Dendritic cell treated with granulocyte-macrophage colony-stimulating factor and Interleukin-4, amounts not matched to agents 40 ng/mL and 50 ng/mL, for 4 days (primary cell): ENCODE measurements around the gene PCLO.

Source experiments
- H3K27ac Mint-ChIP-seq: one replicate; pipeline ENCODE4 v1.8.0; 2022; ENCODE audit warnings: mild to moderate bottlenecking, mixed read lengths
- H3K27me3 Mint-ChIP-seq: one replicate; pipeline ENCODE4 v1.8.0; 2022; ENCODE audit warnings: mild to moderate bottlenecking, mixed read lengths
- H3K36me3 Mint-ChIP-seq: one replicate; pipeline ENCODE4 v1.8.0; 2022; ENCODE audit warnings: low read depth, mixed read lengths
- H3K4me1 Mint-ChIP-seq: one replicate; pipeline ENCODE4 v1.8.0; 2022; ENCODE audit warnings: low read depth, mixed read lengths
- H3K4me3 Mint-ChIP-seq: one replicate; pipeline ENCODE4 v1.8.0; 2022; ENCODE audit warnings: mild to moderate bottlenecking, moderate library complexity, mixed read lengths
- H3K9me3 Mint-ChIP-seq: one replicate; pipeline ENCODE4 v1.8.0; 2022; ENCODE audit warnings: mixed read lengths
- intact Hi-C: fragments of 100-400 bp; cut with micrococcal nuclease; formaldehyde crosslinking; loops from one replicate; pipeline ENCODE4 v1.15.0; 2022

PCLO gene

DNA sequence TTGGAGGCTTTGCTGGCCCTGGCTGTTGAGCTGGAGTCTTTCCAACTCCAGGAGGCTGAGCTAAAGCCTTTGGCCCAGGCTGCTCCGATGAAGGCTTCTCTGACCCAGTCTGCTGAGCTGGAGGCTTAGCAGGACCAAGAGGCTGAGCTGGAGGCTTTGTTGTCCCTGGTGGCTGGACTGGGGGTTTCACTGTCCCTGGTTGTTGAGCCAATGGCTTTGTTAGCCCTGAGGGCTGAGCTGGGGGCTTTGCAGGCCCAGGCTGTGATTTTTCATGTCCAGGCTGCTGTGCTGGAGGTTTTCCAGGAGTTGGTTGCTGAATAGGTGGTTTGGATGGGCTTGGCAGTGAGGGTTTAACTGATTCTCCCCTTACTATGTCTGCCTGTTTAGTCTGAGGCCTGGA lies 7.3 kb downstream of the PCLO start:
- H3K27ac Mint-ChIP-seq: no peak overlapping the region
- no peaks in the 10 kb centered on the region for H3K9me3 Mint-ChIP-seq

DNA sequence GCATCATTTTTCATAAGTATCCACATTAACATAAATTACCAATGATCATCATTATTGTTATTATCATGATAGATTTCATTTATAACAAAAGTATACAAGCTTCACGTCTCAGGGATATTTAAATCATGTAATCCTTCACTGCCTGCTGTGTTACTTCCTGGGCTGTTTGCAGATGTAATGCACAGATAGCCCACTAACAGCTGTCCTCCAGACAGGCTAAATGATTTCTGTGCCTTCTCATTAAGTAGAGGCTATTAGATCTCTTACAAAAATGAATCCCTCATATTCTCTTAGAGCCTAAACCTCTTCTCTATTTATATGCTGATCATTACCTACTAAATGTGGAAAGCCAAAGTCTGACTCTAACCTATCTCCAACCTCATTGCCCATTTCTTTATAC lies 9.3 kb downstream of the PCLO start:
- H3K27ac Mint-ChIP-seq: no peak overlapping the region
- no peaks in the 10 kb centered on the region for H3K9me3 Mint-ChIP-seq
- no peak overlapping the region for H3K4me3 Mint-ChIP-seq
- H3K27me3 Mint-ChIP-seq: no peaks in the 10 kb centered on the region
- no peaks in the 10 kb centered on the region for H3K4me1 Mint-ChIP-seq
- H3K36me3 Mint-ChIP-seq: no peaks in the 10 kb centered on the region
- intact Hi-C loops: no loop called here

More for the DNA sequence above, 7.3 kb downstream of the PCLO start:
- Mint-ChIP-seq H3K4me3 (no peak overlapping the region), H3K36me3 (no peaks in the 10 kb centered on the region), H3K27me3 (no peaks in the 10 kb centered on the region), H3K4me1 (no peaks in the 10 kb centered on the region)
- intact Hi-C loops: no loop called here

DNA sequence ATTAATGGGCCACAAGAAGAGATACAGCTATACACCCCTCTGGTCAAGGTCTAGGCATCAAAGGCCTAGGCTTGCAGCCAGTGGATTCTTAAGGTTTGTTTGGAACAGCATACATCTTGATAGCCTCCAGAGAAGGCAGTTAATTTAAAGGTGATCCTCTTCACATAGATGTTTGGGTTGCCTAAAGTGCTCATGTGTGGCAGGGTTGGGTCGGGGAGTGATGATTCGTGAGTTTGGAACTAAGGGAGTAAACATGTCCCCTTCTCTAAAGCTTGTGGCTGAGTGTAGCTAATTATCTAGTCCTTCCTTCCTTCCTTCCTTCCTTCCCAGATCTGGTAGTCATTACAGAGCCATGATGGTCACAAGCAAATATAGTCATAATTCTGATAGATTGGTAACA lies 12.4 kb downstream of the PCLO start:
- intact Hi-C loops: no loop called here
- H3K36me3 Mint-ChIP-seq: no peaks in the 10 kb centered on the region
- H3K4me1 Mint-ChIP-seq: no peaks in the 10 kb centered on the region
- no peak overlapping the region for H3K27ac Mint-ChIP-seq
- H3K27me3 Mint-ChIP-seq: no peaks in the 10 kb centered on the region
- no peaks in the 10 kb centered on the region for H3K9me3 Mint-ChIP-seq
- H3K4me3 Mint-ChIP-seq: no peak overlapping the region

DNA sequence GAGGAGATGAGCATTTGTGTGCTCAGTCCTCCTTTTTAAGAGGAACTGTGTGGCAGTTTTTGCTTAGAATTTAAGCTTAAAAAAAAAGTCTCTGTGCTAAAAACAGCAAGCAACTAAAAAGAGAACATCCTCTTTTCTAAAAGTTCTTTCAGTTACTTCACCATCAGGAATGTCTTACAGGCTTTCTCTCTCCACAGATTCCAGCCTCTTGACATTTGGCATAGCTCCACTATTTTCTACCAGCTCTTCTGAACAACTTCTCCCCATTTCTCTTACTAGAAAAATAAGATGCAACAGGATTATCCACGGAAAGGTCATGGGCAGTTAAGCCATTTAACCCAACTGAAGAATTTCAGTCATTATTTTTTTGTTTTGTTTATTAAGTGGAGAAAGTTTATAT lies 13.2 kb downstream of the PCLO start:
- Mint-ChIP-seq H3K4me3 (no peak overlapping the region), H3K9me3 (no peaks in the 10 kb centered on the region), H3K27me3 (no peaks in the 10 kb centered on the region), H3K27ac (no peak overlapping the region), H3K36me3 (no peaks in the 10 kb centered on the region), H3K4me1 (no peaks in the 10 kb centered on the region)
- intact Hi-C loops: no loop called here

DNA sequence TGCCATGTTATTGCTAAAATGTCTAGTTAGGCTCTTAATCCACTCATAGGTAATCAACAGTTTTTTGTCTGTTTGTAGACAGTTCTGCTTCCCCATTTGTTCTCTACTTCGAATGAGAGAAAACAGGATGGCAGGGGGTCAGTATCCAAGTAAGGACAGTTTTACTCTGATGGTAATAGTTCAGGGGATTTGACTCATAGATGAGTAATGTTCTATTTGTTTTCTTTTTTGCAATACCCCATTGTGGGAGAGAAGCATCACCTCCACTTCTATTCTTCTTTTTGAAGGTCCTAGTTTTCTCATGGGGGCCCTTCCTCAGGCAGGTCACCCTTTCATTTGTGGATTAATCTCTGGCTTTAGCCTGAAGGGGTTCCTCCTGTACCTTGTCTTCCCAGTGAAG lies 13.9 kb downstream of the PCLO start:
- Mint-ChIP-seq H3K27ac (no peak overlapping the region), H3K4me3 (no peak overlapping the region), H3K27me3 (no peaks in the 10 kb centered on the region), H3K36me3 (no peaks in the 10 kb centered on the region), H3K9me3 (no peaks in the 10 kb centered on the region), H3K4me1 (no peaks in the 10 kb centered on the region)
- intact Hi-C loops: no loop called here

DNA sequence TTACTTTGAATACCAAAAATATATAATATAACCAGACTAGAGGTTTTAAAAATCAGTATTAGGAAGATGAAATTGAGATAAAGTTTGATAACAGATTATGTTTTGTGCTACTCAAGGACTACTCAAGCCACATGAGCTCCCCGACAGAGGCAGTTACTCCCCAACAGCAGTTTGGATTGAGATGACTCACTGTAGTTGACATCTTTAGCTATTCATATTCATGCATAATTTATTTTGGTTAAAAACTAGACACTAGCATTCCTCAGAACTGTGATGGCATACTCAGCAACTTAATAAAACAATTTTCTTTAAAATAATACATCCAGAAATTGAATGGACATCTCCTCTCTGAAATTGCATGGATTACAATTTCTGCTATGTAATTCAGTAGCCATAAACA lies 19.6 kb downstream of the PCLO start:
- intact Hi-C loops: no loop called here
- Mint-ChIP-seq H3K27ac (no peak overlapping the region), H3K27me3 (no peaks in the 10 kb centered on the region), H3K9me3 (peaks cover 5% of the 10 kb centered on the region), H3K4me3 (no peak overlapping the region), H3K36me3 (no peaks in the 10 kb centered on the region), H3K4me1 (no peaks in the 10 kb centered on the region)

DNA sequence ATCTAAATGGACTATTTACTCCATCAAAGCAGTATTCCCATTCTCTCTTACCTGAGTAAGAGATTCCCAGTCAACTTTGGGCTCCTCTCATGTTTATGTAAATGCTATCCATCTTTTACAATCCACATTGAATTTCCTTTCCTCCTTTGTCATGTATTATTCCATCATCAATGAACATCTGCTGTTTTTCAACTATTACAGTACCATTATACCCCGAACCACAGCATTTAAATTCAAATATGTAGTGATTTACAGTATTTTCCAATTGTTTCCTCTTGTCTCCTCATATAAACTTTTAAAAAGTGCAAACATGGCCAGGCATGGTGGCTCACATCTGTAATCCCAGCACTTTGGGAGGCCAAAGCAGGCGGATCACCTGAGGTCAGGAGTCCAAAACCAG lies 20.3 kb downstream of the PCLO start:
- intact Hi-C loops: no loop called here
- Mint-ChIP-seq H3K27ac (no peak overlapping the region), H3K4me3 (no peak overlapping the region)

DNA sequence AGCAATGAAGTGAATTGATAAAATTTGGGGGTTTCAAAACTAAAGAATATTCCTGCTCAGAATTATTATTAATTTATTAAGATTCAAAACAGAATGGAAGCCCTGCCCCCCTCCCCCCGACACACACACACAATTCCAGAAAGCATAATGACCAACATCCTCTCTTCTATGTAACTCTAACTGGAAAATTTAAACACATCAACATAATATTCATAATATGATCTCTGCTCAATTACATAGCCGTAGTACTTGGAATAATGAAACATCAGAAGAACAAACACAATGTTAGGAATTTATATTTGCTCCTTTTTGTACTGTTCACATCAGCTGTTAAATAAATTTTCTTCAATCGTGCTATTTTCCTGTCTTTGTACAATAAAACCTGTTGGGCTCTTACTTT lies 20.8 kb downstream of the PCLO start:
- intact Hi-C loops: no loop called here
- Mint-ChIP-seq H3K4me1 (no peaks in the 10 kb centered on the region), H3K4me3 (no peak overlapping the region), H3K27ac (no peak overlapping the region), H3K9me3 (peaks cover 5% of the 10 kb centered on the region), H3K36me3 (no peaks in the 10 kb centered on the region), H3K27me3 (no peaks in the 10 kb centered on the region)

More for the DNA sequence above, 20.3 kb downstream of the PCLO start:
- Mint-ChIP-seq H3K27me3 (no peaks in the 10 kb centered on the region), H3K4me1 (no peaks in the 10 kb centered on the region), H3K36me3 (no peaks in the 10 kb centered on the region), H3K9me3 (peaks cover 5% of the 10 kb centered on the region)

DNA sequence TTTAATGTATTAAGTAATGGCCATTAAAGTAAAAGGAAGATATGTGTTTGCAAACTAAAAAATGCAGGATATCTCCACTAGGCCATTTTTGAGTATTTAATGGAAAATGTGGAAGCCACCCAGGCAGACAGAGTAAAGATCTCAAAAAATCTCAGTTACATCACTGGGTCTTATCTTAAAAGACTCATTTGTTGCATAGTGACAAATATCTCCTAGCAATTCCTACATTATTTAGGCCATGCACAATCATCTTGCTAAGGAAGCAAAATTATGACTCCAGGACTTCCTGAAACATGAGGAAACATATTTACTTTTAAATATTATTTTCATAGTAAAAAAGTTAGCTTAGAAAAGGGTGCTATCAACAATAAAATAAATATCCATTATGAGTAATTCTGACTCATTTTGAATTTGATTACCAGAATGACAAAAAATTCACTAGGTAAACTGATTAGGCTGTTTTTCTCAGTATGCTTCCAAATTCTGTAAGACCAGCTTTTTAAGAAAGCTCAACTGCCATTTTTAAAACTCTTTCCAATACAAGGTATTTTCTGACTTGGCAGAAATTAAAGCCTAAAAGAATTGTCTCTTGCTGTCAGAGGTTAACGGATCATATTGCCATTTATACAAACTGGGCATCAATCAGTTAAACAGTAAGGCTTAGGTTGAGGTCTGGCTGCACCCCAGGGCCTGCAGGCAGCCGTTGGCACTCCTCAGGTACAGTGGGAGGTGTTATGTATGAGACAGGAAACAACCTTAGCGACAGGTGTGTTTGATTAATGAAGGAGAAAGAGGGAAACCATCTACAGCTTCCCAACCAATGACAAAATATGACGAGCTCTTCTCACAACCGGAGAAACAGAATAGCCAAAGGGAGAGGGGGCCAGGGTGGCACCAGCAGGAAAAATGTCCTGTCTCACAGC lies 31.8 kb downstream of the PCLO start:
- Mint-ChIP-seq H3K4me1 (no peaks in the 10 kb centered on the region), H3K9me3 (peaks cover 2% of the 10 kb centered on the region), H3K4me3 (no peak overlapping the region), H3K27me3 (no peaks in the 10 kb centered on the region), H3K27ac (no peak overlapping the region), H3K36me3 (no peaks in the 10 kb centered on the region)
- intact Hi-C loops: no loop called here

DNA sequence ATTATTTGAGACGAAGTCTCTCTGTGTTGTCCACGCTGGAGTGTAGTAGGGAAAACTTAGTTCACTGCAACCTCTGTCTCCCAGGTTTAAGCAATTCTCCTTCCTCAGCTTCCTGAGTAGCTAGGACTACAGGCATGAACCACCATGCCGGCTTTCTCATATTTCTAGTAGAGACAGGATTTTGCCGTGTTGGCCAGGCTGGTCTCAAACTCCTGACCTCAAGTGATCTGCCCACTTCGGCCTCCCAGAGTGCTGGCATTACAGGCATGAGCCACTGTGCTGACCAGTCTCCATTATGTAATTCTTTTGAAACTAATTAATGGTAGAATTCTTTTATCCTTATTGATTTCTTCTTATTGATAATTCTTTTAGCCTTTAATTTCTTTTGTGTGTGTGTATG lies 32.5 kb downstream of the PCLO start:
- Mint-ChIP-seq H3K27me3 (no peaks in the 10 kb centered on the region), H3K4me1 (no peaks in the 10 kb centered on the region), H3K36me3 (no peaks in the 10 kb centered on the region), H3K9me3 (peaks cover 9% of the 10 kb centered on the region), H3K27ac (no peak overlapping the region), H3K4me3 (no peak overlapping the region)
- intact Hi-C loops: no loop called here

DNA sequence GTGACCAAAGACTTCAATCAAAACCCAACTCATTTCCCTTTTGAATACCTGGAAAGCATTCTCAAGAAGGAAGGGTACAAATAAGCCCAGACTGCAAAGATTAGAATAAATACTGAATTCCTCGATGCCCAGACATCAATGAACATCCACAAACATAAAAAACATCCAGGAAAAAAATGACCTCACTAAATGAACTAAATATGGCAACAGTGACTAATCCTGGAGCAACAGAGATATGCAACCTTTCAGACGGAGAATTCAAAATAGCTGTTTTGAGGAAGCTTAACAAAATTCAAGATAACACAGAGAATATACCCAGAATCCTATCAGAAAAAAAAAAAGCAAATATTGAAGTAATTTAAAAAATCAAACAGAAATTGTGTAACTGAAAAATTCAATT lies 43.2 kb downstream of the PCLO start:
- Mint-ChIP-seq H3K36me3 (no peaks in the 10 kb centered on the region), H3K4me3 (no peak overlapping the region), H3K4me1 (no peaks in the 10 kb centered on the region), H3K27me3 (no peaks in the 10 kb centered on the region), H3K9me3 (peaks cover 37% of the 10 kb centered on the region), H3K27ac (no peak overlapping the region)
- intact Hi-C loops: no loop called here

DNA sequence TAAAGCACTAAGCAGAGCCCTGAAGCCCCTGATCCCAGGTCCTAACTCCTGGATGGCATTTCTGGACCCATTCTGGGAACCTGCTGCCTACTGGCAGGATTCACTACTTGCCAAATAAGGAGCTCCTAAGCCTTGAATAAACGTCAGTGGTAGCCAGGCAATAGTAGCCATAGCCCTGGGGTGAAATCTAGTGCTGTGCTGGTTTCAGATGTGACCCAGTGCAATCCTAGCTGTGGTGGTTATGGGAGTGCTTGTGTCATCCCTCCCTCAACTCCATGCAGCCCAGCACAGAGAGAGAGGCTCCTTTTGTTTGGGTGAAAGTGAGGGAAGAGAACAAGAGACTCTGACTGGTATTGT lies 43.7 kb downstream of the PCLO start:
- Mint-ChIP-seq H3K27ac (no peak overlapping the region), H3K27me3 (no peaks in the 10 kb centered on the region), H3K4me1 (no peaks in the 10 kb centered on the region), H3K4me3 (no peak overlapping the region), H3K36me3 (no peaks in the 10 kb centered on the region), H3K9me3 (peaks cover 32% of the 10 kb centered on the region)
- intact Hi-C loops: no loop called here

DNA sequence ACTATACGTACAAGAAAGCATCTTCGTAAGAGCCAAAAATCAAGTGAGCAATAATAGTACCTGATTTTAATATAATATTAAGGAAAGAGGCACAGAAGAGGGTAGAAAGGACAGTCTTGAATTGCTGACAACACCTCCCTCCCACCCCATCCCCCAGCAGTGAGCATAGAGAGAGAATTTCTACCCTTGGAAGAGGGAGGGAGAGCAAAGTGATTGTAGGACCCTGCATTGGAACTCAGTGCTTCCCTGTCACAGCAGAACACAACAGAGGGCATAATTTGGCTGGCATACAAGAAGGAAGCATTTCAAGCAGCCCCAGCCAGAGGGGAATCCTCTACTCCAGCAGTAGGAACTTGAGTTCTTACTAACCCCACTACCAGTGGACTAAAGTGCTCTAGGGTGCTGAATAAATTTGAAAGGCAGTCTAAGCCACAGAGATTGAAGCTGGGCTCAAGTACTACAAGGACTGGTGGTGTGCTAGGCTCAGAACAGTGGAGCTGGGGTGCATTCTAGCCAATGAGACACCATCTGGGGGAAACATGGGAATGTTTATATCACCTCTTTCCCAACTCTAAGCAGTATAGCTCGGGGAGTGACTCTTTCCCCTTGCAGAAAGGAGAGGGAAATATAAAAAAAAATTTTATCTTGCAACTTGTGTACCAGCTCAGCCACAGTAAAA lies 44.2 kb downstream of the PCLO start:
- H3K36me3 Mint-ChIP-seq: no peaks in the 10 kb centered on the region
- intact Hi-C loops: no loop called here
- H3K4me3 Mint-ChIP-seq: no peak overlapping the region
- H3K27me3 Mint-ChIP-seq: no peaks in the 10 kb centered on the region
- H3K27ac Mint-ChIP-seq: no peak overlapping the region
- no peaks in the 10 kb centered on the region for H3K4me1 Mint-ChIP-seq
- peaks cover 32% of the 10 kb centered on the region for H3K9me3 Mint-ChIP-seq

DNA sequence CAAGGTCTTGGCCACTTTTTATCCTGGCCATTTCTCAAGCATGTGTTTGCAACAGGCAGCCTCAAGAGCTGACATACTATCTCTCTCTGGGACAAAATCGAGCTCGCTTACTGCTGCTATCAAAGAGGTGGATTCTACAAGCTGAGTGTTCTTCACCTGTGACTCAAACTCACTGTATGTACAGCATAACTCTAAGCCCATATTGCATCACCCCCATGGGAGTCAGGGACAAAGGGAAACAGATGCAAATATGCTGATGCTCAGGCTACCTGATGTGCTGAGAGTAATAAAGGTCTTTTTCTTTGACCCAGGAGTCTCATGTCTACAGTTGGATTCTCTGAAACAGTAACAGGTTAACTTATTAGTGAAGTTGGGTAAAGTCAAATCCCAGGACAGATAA lies 45.2 kb downstream of the PCLO start:
- Mint-ChIP-seq H3K27me3 (no peaks in the 10 kb centered on the region), H3K36me3 (no peaks in the 10 kb centered on the region), H3K9me3 (peaks cover 29% of the 10 kb centered on the region), H3K27ac (no peak overlapping the region), H3K4me1 (no peaks in the 10 kb centered on the region), H3K4me3 (no peak overlapping the region)
- intact Hi-C loops: no loop called here

DNA sequence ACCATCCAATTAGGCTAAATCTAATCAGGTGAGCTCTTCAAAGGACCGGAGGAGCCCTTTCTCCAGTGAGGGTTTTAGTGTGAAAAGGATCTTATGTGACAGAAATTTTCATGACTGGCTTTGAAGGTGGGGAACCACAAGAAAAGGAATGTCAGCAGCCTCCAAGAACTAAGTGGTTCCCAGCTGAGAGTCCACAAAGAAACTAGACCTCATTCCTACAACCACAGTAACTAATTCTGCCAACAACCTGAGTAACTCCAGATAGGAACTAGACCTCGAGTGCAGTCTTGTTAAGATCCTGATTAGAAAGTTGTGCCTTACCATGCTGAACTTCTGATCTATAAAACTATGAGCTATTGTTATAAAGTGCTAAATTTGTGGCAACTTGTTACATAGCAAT lies 51.3 kb downstream of the PCLO start:
- H3K27me3 Mint-ChIP-seq: no peaks in the 10 kb centered on the region
- H3K27ac Mint-ChIP-seq: no peak overlapping the region
- no peaks in the 10 kb centered on the region for H3K4me1 Mint-ChIP-seq
- H3K9me3 Mint-ChIP-seq: peaks cover 8% of the 10 kb centered on the region
- intact Hi-C loops: no loop called here
- H3K4me3 Mint-ChIP-seq: no peak overlapping the region
- no peaks in the 10 kb centered on the region for H3K36me3 Mint-ChIP-seq
